OCI-LY3 (cell line): Measurements from ENCODE around the gene TPCN1.

Source experiments
- CTCF ChIP-seq: fragments of 200-600, 300-600 bp; sonication (generic); IDR thresholded peaks from 2 replicates; pipeline ENCODE4 v1.5.1; 2014; ENCODE audit warnings: antibody characterized with exemption, low read length, low read depth
- EZH2phosphoT487 ChIP-seq: fragments of 200-600 bp; shearing (Covaris generic); IDR thresholded peaks from 2 replicates; pipeline ENCODE4 v1.6.1; 2018; ENCODE audit warnings: antibody characterized with exemption, mixed run types, low read depth

- TF ChIP-seq CTCF (no peak), EZH2phosphoT487 (no peak)
These were observed 124.1 kb downstream of the TPCN1 start for GRCh38 chr12:113345318-113345717.
